Activated CD8-positive, alpha-beta memory T cell treated with anti-CD3 and anti-CD28 coated beads for 1 hour (primary cell): ENCODE measurements around the gene DNM1L.
A peak's percentile ranks its signal among the peaks of the same experiment; 100 is the strongest.

Experiments used
- DNase-seq, 2 donors: peaks; one replicate each; pipeline ENCODE4 v3.0.0-alpha.2; 2020; ENCODE audit warnings: low read depth in 1 of 2; ENCODE audit errors: extremely low read depth in 1 of 2

Gene DNM1L

DNA sequence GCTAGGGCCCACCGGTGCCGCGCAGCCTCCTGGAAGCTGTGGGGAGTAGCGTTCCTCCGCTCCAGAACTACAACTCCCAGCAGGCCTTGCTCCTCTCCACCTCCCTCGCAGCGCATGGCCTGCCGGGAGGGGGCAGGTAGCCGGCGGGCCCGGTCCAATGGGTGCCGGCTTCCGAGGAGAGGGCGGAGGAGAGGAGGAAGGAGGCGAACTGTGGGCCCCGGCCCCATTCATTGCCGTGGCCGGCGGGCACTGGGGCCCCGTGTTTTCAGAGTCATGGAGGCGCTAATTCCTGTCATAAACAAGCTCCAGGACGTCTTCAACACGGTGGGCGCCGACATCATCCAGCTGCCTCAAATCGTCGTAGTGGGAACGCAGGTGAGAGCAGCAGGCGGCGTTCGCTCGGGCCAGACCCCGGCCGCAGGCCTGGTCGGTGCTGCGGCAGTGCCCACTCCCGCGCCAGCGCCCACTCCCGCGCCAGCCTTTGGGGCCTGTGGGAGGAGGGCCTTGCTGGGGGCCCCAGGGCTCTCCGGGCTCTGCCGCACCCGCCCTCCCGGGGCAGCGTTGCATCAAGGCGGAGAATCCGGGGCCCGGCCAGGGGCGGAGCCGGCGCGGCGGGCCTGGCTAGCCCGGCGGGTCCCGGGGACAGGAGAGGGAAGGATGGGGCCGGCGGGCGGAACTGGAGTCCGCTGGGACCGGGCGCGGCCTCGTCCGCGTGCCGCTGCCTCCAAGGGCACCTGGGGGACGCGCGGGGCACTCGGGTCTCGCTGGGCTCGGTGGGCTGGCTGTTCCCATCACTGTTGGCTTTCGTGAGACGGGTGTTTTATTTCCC is at the start of gene DNM1L:
Gene DNM1L, plus strand, starts transcription at position 211 of the 829 bp plus-strand sequence. Its CDS starts 63 bp downstream, at position 274.
- DNase-seq, result peak; percentile 78 to 87

DNA sequence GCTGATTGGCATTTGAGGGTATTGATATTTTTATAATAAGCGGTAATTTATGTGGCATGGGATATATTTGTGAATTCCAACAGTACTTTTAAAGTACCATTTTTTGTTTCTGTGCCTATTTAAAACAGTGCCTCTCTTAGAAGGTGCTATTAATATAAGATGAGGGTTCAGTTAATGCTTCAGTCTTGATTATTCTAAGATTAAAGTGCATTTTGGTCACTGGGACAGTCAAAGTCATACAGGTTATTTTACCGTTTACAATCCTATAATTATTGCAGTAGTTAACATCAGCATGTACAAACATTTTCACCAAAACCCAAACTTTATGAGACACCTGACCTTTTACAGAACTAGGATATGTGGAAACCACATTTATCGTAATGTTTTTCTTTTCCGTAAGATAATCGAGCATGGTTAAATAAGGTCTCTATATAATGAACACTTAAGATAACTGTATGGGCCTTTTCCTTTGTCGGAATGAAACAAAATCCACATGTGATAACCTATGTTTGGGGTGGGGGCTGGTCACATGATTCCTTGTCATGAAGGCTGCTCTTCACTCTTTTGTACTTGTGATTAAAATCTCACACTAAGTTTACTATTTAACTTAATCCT is 37.7 kb upstream of the DNM1L start:
- no peak for DNase-seq

DNA sequence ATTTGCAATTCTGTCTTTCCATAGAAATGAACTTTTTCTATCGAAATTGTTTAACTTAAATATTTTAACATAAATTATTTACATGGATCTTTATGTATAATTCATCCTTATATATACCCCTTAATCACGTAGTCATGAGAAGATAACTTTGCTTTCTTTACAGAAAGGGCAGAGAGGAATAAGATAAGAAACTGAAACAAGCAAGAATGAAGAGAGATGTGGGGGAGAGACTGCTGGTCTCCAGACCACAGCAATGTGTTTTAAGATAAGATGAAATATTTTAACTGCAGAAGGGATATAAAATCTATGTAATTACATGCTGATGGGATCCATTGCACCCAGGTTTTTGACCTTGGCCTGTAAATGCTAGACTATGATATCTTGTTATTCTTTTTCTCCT is 34.7 kb upstream of the DNM1L start:
- no peak for DNase-seq

DNA sequence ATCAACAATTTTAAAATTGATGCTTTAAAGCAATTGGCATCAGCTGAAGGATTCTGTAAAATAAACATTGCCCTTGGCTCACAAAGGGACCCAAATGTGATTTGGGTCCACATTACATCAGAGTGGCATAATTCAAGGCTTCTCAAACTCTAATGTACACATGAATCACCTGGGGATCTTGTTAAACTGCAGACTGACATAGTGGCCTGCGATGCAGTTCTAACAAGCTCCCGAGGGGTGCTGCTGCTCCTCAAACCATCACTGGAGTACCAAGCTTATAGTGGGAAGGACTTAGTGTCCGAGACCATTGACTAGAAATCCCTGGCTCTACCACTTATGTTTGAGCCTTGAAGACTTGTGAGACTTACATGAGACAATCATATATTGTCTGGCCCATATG is 31.8 kb upstream of the DNM1L start:
- no peak for DNase-seq

DNA sequence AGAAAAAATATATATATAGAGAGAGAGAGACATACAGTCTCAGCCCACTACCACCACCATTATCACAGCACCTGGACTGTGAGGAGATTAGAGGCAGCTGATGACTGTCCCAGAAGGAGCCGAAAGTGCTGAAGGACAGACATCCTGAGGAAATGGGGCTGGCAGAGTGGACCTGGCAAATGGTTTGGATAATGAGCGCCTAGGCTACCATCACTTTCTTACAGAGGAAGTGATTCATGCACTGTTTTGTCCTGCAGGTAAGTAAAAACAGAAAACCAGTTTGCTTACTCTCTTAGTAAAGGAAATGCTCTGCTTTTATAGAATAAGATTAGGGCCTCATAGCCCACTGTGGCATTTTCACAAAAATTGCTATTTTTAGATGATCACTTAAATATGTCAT is 28.6 kb upstream of the DNM1L start:
- no peak for DNase-seq

DNA sequence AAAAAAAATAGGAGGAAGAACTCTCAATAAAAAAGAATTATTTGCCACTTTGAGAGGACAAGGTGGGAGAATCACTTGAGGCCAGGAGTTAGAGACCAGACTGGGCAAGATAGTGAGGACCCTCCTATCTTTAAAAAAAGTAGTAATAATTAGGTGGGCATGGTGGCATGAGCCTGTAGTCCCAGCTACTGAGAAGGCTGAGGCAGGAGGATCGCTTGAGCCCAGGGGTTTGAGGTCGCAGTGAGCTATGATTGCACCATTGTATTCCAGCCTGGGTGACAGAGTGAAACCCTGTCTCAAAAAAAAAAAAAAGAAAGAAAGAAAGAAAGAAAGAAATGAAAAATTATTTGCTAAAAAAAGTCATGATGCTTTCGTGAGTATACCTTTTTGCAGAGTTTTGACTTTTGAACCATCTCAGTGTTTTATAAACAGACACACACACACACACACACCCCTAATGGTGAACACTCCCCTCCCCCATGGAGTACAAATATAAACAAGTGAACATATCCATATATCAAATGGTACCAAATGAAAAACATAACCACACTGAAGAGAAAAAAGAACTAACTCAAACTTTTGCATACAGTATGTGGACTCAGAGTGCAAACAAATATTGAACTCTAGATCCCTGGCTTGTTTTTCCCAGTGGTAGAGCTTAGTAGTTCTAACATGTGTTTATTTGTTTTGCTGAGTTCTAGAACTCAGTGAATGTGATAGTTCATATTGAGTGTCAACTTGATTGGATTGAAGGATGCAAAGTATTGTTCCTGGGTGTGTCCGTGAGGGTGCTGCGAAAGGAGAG is 27.7 kb upstream of the DNM1L start:
- DNase-seq, result no peak

DNA sequence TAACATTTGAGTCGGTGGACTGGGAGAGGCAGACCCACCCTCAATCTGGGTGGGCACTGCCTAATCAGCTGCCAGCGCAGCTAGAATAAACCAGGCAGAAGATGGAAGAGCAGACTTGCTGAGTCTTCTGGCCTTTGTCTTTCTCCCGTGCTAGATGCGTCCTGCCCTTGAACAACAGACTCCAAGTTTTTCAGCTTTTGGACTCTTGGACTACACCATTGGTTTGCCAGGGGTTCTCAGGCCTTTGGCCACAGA is 27.2 kb upstream of the DNM1L start:
- DNase-seq, result no peak

DNA sequence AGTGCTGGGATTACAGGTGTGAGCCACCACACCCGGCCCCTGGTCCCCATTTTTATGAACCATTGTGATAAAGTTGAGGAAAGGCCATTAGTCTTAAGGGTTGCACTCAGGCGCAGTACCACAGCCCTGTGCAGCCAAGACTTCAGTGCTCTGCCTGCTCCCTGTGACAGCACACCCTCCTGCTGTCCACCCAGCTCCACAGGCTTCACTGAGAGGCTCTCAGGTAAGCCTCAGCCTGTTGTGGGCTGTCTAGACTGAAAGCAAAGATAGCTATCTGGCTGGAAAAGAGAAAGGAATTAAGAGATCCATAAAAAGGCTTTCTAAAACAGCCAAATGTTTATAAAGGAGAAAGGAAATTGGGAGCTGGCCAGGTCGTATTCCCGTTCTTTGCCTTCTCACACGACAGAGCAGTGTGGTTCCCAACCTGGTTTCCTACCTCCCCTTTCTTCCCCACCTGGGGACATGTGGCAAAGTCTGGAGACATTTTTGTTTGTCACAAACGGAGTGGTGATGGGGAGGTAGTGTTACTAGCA is 19.1 kb upstream of the DNM1L start:
- DNase-seq, result no peak

DNA sequence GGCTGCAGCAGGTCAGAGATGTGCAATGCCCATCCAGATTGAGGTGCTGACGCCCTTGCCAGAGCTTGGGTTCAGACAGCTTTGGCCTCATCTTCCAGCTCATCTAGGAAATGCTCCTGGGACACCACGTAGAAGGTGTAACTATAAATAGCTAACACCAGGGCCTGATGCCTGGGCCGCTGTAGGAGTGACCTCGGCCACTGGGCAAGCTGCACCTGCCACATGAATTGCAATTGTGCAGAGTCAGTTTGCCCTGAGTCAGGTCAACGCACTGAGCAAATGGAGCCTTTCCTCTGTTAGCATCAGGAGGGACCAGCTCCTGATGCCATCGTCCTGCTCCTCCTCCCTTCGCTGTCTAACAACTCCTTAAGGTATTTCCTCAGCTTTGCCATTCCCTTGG is 17.4 kb upstream of the DNM1L start:
- DNase-seq, result no peak

DNA sequence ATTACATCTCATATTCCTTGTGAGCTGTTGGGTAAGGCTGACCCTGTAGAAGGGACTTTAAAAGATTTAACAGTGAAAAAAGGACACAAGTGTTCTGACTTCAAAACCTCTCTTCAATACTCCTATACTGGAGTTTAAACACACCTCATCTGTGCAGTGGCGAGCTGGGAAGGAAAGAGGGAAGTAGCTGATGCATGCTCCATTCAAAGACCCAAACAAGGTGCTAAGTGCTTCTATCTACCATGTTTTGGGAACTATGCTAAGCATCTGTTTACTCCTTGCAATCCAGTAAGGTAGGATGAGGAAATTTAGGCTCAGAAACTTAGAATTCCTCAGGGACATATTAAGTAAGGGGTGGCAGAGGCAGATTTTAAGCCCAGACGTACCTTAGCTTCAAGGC is 16.4 kb upstream of the DNM1L start:
- DNase-seq, result no peak

DNA sequence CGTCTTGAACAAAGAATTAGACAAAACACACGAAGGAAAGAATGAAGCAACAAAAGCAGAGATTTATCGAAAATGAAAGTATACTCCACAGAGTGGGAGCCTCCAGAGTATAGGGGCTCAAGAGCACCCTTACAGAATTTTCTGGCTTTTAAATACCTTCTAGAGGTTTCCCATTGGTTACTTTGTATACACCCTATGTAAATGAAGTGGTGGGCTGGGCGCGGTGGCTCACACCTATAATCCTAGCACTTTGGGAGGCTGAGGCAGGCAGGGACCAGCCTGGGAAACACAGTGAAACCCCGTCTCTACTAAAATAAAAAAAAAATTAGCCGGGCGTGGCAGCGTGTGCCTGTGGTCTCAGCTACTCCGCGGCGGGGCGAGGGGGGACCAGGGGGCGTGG is 13.1 kb upstream of the DNM1L start:
- no peak for DNase-seq

DNA sequence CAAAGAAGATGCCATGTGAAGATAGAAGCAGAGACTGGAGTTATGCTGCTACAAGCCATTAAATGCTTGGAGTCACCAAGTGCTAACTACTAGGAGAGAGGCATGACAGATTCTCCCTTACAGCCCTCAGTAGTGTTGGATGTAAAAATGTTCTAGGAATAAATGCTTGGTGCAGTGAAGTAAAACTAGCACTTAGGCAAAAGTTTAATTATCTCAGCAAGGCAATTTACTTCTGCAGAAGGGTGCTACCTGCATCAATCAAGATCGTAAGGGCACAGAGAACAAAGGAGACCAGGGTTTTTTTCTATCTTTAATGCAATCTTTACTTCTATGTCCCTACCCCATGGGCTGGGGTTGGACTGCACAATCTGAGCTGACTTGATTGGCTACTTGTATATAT is 9.5 kb upstream of the DNM1L start:
- no peak for DNase-seq

DNA sequence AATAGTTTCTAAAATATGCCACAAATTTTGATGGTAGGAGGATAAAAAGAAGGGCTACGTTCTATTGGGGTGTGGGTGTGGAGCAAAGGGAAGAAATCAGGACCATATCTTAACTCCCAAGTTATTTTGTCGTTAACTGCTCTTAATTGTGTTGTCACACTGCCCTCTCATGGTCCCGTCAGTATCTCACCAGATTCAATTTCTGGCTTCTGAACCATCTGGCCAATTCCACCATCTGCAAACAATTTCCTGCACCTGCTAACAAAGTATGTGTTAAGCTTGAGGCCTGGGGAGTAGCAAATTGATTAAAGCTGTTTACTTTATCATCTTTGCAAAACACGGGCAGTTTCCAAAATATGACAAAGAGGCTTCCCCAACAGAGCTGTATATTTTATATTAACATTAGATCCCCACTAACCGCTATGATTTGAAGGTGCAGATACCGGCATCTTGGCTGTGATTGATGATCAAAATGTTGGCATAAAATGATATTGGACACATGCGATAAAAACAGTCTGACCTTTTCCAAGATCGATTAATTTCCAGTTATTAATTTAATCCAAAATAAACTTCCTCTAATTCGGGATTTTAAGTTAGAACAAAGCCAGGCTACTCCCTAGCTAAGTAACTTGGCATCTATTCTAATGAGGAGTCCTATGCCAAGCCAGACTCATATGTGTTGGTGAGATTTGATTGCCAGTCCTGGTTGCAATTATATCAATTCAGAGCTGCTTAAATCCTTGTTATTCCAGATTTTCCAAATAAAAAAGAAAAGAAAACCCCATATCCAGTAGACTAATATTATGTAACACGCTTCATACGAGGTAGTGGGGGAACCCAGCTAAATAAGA is 6.9 kb upstream of the DNM1L start:
- DNase-seq, result no peak

DNA sequence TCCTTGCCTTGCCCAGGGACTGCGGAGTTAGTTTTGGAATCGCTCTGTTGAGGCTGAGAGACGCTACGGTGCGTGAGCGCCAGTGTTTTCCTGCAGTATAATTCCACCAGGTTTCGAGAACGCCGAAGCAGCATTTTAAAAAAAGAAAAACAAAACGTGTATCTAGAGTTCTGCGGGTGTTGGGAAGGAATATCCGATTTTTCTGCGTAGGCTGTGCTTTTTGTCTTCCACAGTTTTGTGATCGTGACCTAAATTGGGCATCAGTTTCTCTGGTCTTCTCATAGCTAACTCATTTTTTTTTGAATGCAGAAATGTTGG is 778 bp downstream of the DNM1L start:
- no peak for DNase-seq

DNA sequence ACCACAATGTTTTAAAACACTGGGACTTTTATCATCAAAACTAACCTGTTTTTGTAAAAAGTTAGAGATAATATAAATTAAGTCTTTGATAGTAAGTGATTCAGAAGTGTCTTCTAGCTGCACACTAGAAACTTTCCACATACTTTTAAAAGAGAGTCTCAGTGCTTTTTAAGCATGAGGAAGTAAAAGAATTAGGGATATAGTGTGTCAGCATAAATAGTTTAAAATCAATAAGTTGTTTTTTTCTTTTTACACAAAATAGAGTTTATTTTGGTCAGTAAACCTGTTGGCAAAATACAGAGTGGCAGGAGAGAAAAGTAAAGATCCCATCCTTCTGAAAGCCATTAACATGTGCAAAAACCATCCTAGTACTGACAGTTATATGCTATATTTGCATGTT is 1.7 kb downstream of the DNM1L start:
- no peak for DNase-seq

DNA sequence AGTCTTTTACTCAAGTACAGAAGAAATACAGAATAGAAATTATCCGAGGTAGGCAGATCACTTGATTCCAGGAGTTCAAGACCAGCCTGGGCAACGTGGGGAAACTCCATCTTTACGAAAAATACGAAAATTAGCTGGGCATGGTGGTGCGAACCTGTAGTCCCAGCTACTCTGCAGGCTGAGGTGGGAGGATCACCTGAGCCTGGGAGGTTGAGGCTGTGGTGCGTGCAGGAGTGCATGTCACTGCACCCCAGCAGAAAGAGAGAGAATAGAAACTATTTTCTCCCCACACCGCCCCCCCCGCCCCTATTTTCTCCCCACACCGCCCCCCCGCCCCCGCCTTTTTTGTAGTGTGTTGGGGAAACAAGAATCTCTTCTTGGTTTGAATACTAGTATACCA is 2.2 kb downstream of the DNM1L start:
- no peak for DNase-seq

DNA sequence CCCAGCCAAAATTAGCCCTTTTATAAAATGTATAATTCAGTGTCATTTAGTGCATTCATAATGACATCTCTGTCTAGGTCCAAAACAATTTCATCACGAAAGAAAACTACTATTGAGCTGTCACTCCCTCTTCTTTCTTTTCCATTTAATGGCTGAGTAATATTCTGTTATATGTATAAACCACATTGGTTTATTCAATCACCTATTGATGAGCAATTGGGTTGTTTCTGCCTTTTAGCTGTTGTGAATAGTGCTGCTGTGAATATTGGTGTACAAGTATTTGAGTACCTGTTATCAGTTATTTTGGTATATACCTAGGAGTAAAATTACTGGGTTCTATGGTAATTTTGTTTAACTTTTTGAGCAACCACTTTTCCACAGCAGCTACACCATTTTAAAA is 7.2 kb downstream of the DNM1L start:
- DNase-seq, result no peak

DNA sequence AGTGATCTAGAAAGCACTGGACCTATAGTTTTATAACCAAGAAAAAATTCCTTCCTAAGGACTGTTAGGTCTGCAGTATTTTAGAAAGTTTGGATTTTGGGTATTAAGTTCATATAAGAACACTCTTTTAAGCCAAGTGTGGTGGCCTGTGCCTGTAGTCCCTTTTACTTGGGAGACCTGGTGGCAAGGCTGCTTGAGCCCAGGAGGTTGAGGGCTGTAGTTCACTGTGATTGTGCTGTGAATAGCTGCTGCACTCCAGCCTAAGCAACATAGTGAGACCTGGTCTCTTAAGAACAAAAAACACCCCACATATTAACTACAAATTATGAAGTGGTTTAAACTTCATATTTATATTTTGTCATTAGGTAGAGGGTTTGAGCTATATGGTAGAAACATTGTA is 9.7 kb downstream of the DNM1L start:
- no peak for DNase-seq

DNA sequence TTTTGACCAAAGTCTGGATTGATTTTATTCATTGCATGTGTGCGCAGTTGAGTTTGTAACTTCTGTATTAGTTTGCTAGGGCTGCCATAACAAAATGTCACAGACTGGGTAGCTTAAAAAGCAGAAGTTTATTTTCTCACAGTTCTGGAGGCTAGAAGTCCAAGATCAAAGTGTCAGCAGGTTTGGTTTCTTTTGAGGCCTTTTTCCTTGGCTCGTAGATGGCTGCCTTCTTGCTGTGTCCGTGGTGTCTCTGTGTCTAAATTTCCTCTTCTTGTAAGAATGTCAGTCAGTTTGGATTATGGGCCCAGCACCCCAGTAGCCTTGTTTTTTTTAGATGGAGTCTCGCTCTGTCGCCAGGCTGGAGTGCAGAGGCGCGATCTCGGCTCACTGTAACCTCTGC is 11.8 kb downstream of the DNM1L start:
- DNase-seq, result no peak

DNA sequence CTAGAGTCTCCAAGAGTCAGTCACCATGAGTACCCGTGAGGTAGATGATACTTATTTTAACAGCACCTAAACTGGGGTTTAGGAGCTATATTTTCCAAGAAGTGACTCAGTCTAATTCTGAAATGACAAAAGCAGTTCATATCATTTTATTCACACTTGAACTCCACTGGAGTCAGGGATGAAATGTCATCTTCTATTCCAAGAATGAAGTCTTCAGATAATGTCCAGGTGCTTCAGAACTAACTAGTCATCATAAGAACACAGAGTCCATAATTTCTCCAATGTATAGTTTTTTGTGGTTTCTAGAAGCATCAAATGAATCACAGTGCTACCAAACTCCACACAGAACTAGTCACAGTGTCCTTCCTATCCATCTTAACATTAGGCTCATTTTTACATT is 13.3 kb downstream of the DNM1L start:
- no peak for DNase-seq

DNA sequence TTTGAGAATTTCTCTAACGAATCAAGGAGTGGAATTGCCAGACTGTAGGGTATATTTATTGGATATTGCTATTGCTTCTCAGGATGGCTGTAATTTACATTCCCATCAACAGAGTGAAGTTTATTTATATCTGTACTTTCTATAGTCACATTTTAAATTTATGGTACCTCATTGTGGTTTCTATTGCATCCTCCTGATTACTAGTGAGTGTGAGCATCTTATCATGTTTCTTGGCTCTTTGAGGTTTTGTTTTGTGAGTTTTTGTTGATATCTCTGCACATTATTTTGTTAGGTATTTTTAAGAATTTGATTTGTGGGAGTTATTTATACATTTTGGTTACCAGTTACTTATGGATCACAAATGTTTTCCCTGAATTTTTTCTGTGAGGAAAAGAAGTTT is 13.9 kb downstream of the DNM1L start:
- no peak for DNase-seq
